ENCODE data around the gene GALNT17.

Gene GALNT17

GRCh38 chr7:71334541-71334940, 202.6 kb downstream of the GALNT17 start:
- H3K27ac ChIP-seq (ENCODE audit: low read depth, low read length) = no peak overlapping the region
- H3K9me3 ChIP-seq (ENCODE audit: control insufficient read depth in 5 of 5, low read length in 5 of 5) = no peaks in the 10 kb centered on the region
- H3K27me3 ChIP-seq (ENCODE audit: control insufficient read depth in 5 of 5, insufficient read depth in 4 of 5, low read length in 5 of 5) = no peaks in the 10 kb centered on the region
- no peaks in the 10 kb centered on the region for H3K4me1 ChIP-seq (ENCODE audit: control insufficient read depth in 5 of 5, insufficient read depth in 5 of 5, low read length in 5 of 5)
- H3K4me3 ChIP-seq (ENCODE audit: low read depth in 1 of 5, low read length in 5 of 5) = no peak overlapping the region
- H3K9ac ChIP-seq (ENCODE audit: low read length in 5 of 5) = no peak overlapping the region
- no peaks in the 10 kb centered on the region for H3K36me3 ChIP-seq (ENCODE audit: control insufficient read depth in 5 of 5, insufficient read depth in 5 of 5, low read length in 5 of 5)

- Histone ChIP-seq H3K27ac (ENCODE audit: low read depth, low read length) (no peak overlapping the region), H3K36me3 (ENCODE audit: control insufficient read depth in 5 of 5, insufficient read depth in 5 of 5, low read length in 5 of 5) (no peaks in the 10 kb centered on the region), H3K9me3 (ENCODE audit: control insufficient read depth in 5 of 5, low read length in 5 of 5) (peaks cover under 1 to 8% (median 4%) of the 10 kb centered on the region in 5 donors), H3K9ac (ENCODE audit: low read length in 5 of 5) (no peak overlapping the region), H3K4me3 (ENCODE audit: low read depth in 1 of 5, low read length in 5 of 5) (no peak overlapping the region), H3K27me3 (ENCODE audit: control insufficient read depth in 5 of 5, insufficient read depth in 4 of 5, low read length in 5 of 5) (no peaks in the 10 kb centered on the region), H3K4me1 (ENCODE audit: control insufficient read depth in 5 of 5, insufficient read depth in 5 of 5, low read length in 5 of 5) (no peaks in the 10 kb centered on the region)
Observed at GRCh38 chr7:71338866-71339265, 206.9 kb downstream of the GALNT17 start.

GRCh38 chr7:71339924-71340323, 208.0 kb downstream of the GALNT17 start:
- peaks cover 3 to 14% (median 12%) of the 10 kb centered on the region in 5 donors for H3K9me3 ChIP-seq (ENCODE audit: control insufficient read depth in 5 of 5, low read length in 5 of 5)
- H3K36me3 ChIP-seq (ENCODE audit: control insufficient read depth in 5 of 5, insufficient read depth in 5 of 5, low read length in 5 of 5) = no peaks in the 10 kb centered on the region
- H3K9ac ChIP-seq (ENCODE audit: low read length in 5 of 5) = no peak overlapping the region
- no peak overlapping the region for H3K4me3 ChIP-seq (ENCODE audit: low read depth in 1 of 5, low read length in 5 of 5)
- no peaks in the 10 kb centered on the region for H3K4me1 ChIP-seq (ENCODE audit: control insufficient read depth in 5 of 5, insufficient read depth in 5 of 5, low read length in 5 of 5)
- no peak overlapping the region for H3K27ac ChIP-seq (ENCODE audit: low read depth, low read length)
- no peaks in the 10 kb centered on the region for H3K27me3 ChIP-seq (ENCODE audit: control insufficient read depth in 5 of 5, insufficient read depth in 4 of 5, low read length in 5 of 5)

- H3K9ac ChIP-seq (ENCODE audit: low read length in 5 of 5) = no peak overlapping the region
- H3K4me1 ChIP-seq (ENCODE audit: control insufficient read depth in 5 of 5, insufficient read depth in 5 of 5, low read length in 5 of 5) = no peaks in the 10 kb centered on the region
- no peaks in the 10 kb centered on the region for H3K36me3 ChIP-seq (ENCODE audit: control insufficient read depth in 5 of 5, insufficient read depth in 5 of 5, low read length in 5 of 5)
- H3K27ac ChIP-seq (ENCODE audit: low read depth, low read length) = no peak overlapping the region
- no peak overlapping the region for H3K4me3 ChIP-seq (ENCODE audit: low read depth in 1 of 5, low read length in 5 of 5)
- H3K27me3 ChIP-seq (ENCODE audit: control insufficient read depth in 5 of 5, insufficient read depth in 4 of 5, low read length in 5 of 5) = no peaks in the 10 kb centered on the region
- peaks cover 3 to 14% (median 12%) of the 10 kb centered on the region in 5 donors for H3K9me3 ChIP-seq (ENCODE audit: control insufficient read depth in 5 of 5, low read length in 5 of 5)
Observed at GRCh38 chr7:71342202-71342601, 210.3 kb downstream of the GALNT17 start.

- no peak overlapping the region for H3K4me3 ChIP-seq (ENCODE audit: low read depth in 1 of 5, low read length in 5 of 5)
- H3K9ac ChIP-seq (ENCODE audit: low read length in 5 of 5) = no peak overlapping the region
- peaks cover 3 to 14% (median 12%) of the 10 kb centered on the region in 5 donors for H3K9me3 ChIP-seq (ENCODE audit: control insufficient read depth in 5 of 5, low read length in 5 of 5)
- no peaks in the 10 kb centered on the region for H3K27me3 ChIP-seq (ENCODE audit: control insufficient read depth in 5 of 5, insufficient read depth in 4 of 5, low read length in 5 of 5)
- no peaks in the 10 kb centered on the region for H3K36me3 ChIP-seq (ENCODE audit: control insufficient read depth in 5 of 5, insufficient read depth in 5 of 5, low read length in 5 of 5)
- no peaks in the 10 kb centered on the region for H3K4me1 ChIP-seq (ENCODE audit: control insufficient read depth in 5 of 5, insufficient read depth in 5 of 5, low read length in 5 of 5)
- no peak overlapping the region for H3K27ac ChIP-seq (ENCODE audit: low read depth, low read length)
Observed at GRCh38 chr7:71343039-71343438, 211.1 kb downstream of the GALNT17 start.

GRCh38 chr7:71343892-71344291, 211.9 kb downstream of the GALNT17 start:
- Histone ChIP-seq H3K27ac (ENCODE audit: low read depth, low read length) (no peak overlapping the region), H3K4me3 (ENCODE audit: low read depth in 1 of 5, low read length in 5 of 5) (no peak overlapping the region), H3K27me3 (ENCODE audit: control insufficient read depth in 5 of 5, insufficient read depth in 4 of 5, low read length in 5 of 5) (no peaks in the 10 kb centered on the region), H3K36me3 (ENCODE audit: control insufficient read depth in 5 of 5, insufficient read depth in 5 of 5, low read length in 5 of 5) (no peaks in the 10 kb centered on the region), H3K4me1 (ENCODE audit: control insufficient read depth in 5 of 5, insufficient read depth in 5 of 5, low read length in 5 of 5) (no peaks in the 10 kb centered on the region), H3K9ac (ENCODE audit: low read length in 5 of 5) (no peak overlapping the region), H3K9me3 (ENCODE audit: control insufficient read depth in 5 of 5, low read length in 5 of 5) (peaks cover 3 to 14% (median 12%) of the 10 kb centered on the region in 5 donors)

- peaks cover 3 to 14% (median 12%) of the 10 kb centered on the region in 5 donors for H3K9me3 ChIP-seq (ENCODE audit: control insufficient read depth in 5 of 5, low read length in 5 of 5)
- no peak overlapping the region for H3K4me3 ChIP-seq (ENCODE audit: low read depth in 1 of 5, low read length in 5 of 5)
Observed at GRCh38 chr7:71345117-71345884, 213.4 kb downstream of the GALNT17 start.

GRCh38 chr7:71348821-71349681, 217.1 kb downstream of the GALNT17 start:
- H3K27ac ChIP-seq (ENCODE audit: low read depth, low read length) = no peak overlapping the region
- H3K9ac ChIP-seq (ENCODE audit: low read length in 5 of 5) = no peak overlapping the region
- H3K4me3 ChIP-seq (ENCODE audit: low read depth in 1 of 5, low read length in 5 of 5) = no peak overlapping the region

More at GRCh38 chr7:71345117-71345884, 213.4 kb downstream of the GALNT17 start:
- no peaks in the 10 kb centered on the region for H3K27me3 ChIP-seq (ENCODE audit: control insufficient read depth in 5 of 5, insufficient read depth in 4 of 5, low read length in 5 of 5)
- no peaks in the 10 kb centered on the region for H3K4me1 ChIP-seq (ENCODE audit: control insufficient read depth in 5 of 5, insufficient read depth in 5 of 5, low read length in 5 of 5)
- H3K9ac ChIP-seq (ENCODE audit: low read length in 5 of 5) = no peak overlapping the region
- H3K27ac ChIP-seq (ENCODE audit: low read depth, low read length) = no peak overlapping the region
- no peaks in the 10 kb centered on the region for H3K36me3 ChIP-seq (ENCODE audit: control insufficient read depth in 5 of 5, insufficient read depth in 5 of 5, low read length in 5 of 5)

GRCh38 chr7:71349682-71350481, 217.9 kb downstream of the GALNT17 start:
- Histone ChIP-seq H3K36me3 (ENCODE audit: control insufficient read depth in 5 of 5, insufficient read depth in 5 of 5, low read length in 5 of 5) (no peaks in the 10 kb centered on the region), H3K9ac (ENCODE audit: low read length in 5 of 5) (no peak overlapping the region), H3K27me3 (ENCODE audit: control insufficient read depth in 5 of 5, insufficient read depth in 4 of 5, low read length in 5 of 5) (no peaks in the 10 kb centered on the region), H3K4me1 (ENCODE audit: control insufficient read depth in 5 of 5, insufficient read depth in 5 of 5, low read length in 5 of 5) (no peaks in the 10 kb centered on the region), H3K27ac (ENCODE audit: low read depth, low read length) (no peak overlapping the region), H3K4me3 (ENCODE audit: low read depth in 1 of 5, low read length in 5 of 5) (no peak overlapping the region), H3K9me3 (ENCODE audit: control insufficient read depth in 5 of 5, low read length in 5 of 5) (peaks cover 0 to 17% (median 9%) of the 10 kb centered on the region in 5 donors)

More at GRCh38 chr7:71348821-71349681, 217.1 kb downstream of the GALNT17 start:
- H3K27me3 ChIP-seq (ENCODE audit: control insufficient read depth in 5 of 5, insufficient read depth in 4 of 5, low read length in 5 of 5) = no peaks in the 10 kb centered on the region
- H3K9me3 ChIP-seq (ENCODE audit: control insufficient read depth in 5 of 5, low read length in 5 of 5) = peaks cover 0 to 22% (median 13%) of the 10 kb centered on the region in 5 donors
- no peaks in the 10 kb centered on the region for H3K4me1 ChIP-seq (ENCODE audit: control insufficient read depth in 5 of 5, insufficient read depth in 5 of 5, low read length in 5 of 5)
- H3K36me3 ChIP-seq (ENCODE audit: control insufficient read depth in 5 of 5, insufficient read depth in 5 of 5, low read length in 5 of 5) = no peaks in the 10 kb centered on the region

All from subcutaneous abdominal adipose tissue (tissue), 5 donors.